SK-N-MC (cell line): Measurements from ENCODE around the gene CNGB1.

Source experiments
- EZH2 ChIP-seq: fragments of 200-600 bp; sonication (generic); IDR thresholded peaks from one replicate; pipeline ENCODE4 v1.6.1; 2017; ENCODE audit warnings: antibody characterized with exemption
- POLR2AphosphoS5 ChIP-seq: IDR thresholded peaks from 2 replicates; pipeline ENCODE4 v1.6.1; 2012; ENCODE audit warnings: mild to moderate bottlenecking, low read depth, low read length, borderline replicate concordance

DNA sequence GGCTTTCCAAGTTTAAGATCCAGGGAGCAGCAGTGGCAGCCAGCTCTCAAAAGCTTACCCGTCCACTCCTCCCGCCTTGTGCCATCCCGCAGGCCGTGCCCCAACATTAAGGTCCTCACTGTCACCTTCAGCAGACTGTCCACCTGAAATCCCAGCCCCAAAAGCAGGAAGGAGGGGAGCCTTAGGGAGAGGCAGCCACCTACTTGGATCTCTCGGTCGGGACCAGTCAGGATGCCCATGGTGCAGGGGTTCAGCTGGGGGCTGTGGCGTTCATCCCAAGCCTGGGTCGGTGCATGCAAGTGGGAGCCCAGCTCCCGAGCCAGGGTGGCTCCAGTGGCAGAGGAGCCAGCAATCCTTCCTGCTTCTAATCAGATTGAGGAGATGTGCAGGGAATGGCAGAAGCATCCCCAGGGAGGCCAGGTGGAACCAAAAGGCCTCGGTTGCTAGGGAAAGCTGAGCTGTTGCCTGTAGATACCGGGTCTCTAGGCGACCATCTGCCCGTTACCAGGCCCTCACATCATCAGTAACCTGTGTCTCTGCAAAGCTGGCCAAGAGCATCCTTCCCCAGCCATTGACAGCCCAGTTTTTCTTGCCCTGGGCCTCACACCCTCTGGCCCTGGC, 24.6 kb downstream of the CNGB1 start:
- TF ChIP-seq POLR2AphosphoS5 (no peak), EZH2 (no peak)
